ENCODE measurements around the gene RAPGEF4.

RAPGEF4 gene

DNA sequence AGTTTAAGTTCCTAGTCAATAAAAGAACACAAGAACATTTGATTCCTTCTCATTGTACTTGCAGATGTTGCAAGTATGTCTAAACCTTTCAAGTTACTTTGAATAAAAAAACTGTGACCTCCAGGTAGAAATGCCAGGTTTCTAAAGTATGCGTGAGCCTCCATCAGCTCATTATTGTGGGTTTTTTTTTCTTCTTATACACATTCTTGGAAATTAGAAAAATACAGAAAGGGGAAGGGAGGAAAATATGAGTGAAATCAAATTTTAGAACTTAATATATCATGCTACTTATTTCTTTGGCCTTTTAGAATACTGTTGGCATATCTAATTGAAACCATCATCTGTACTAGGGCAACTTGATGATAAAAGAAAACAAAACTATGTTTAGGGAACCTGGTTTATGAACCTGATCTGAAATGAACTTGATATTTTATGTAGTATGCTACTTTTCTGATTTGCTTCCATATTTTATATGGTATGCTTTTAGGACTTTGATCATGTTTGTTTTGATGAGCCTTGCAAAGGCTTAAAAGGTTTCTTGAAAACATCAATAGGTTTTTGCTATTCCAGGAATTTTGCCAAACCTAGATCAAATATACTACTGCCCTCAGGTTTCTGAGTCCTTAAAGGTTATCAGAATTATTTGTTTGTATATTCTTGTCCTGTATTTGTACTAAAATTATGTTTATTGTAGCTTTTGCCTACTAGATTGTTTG lies 209.3 kb downstream of the RAPGEF4 start:
- DNase-seq = no peak

DNA sequence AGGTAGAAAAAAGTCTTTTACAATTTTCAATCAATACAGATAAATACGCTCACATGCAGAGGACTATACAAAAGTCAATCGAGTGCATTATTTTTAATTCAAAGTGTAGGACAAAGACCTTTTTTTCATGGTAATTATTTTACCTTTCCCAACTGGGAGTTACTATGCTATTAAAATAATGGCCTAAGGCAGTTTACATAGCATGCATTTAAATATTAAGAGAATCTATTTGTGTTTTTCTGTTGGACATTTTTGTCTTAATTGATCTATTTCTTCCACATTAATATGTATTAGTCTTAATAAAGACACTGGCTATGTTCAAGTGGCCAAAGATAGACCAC lies 209.8 kb downstream of the RAPGEF4 start:
- DNase-seq = no peak

DNA sequence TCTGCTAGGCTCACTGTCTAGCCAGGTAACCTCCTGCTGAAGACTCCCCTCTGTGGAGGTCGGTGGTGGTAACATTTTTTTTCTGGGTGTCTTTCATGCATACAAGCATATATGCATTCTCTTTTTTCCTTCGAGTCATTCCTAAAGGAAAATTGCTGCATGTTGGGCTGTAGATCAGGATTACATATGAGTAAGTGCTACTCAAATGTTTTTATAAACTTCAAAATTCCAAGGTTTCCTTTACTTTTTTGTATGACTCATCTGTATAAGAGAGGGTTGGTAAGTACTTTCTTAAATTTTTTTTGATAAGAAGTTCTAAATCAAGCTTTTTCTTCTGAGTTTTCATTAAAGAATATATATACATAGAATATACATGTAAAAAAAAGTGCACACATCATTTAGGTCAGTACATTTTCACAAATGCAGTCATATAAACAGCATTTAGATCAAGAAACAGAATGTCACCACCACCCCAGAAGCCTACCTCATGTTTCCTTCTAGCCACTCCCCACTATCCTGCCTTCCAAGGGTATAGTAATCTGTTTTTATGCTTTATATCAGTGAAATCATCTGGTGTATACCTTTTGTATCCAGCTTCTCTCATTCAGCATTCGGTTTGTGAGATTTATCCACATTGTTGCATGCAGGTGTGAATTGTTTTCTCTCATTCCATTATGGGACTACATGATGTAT lies 212.0 kb downstream of the RAPGEF4 start:
- DNase-seq = no peak

DNA sequence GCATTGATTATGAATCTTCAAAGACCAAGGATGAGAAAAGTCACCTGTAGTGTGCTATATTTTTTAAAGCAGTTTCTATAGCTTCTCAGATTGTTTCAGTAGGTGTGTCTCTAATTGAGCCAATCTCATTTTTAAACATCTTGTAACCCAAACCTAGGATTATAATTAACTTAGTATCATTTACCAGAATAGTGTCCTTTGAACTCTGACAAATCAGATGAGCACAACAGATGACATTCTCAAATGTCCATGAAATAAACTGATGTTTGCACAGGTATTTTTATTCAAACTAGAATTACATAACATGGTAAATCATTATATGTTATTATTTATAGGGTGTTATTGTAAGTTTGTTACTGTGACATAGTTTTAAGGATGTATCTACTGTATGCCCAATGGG lies 213.9 kb downstream of the RAPGEF4 start:
- no peak for DNase-seq

DNA sequence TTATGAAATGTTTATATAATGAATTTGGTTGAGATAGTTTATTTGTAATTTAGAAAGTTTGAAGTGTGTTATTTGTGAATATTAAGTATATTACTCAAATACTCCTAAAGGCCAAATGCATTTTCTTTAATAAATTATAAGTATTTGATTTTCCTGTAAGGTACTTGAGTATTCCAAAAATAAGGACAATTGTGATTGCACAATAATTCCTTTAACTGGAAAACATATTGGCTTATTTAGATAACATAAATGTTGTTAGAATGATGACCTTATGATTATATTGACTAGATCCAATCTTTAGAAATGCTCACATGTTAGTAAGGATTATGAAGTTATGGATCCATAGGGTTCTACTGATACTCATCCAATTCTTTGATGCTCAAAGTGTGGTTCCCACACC lies 214.9 kb downstream of the RAPGEF4 start:
- no peak for DNase-seq

DNA sequence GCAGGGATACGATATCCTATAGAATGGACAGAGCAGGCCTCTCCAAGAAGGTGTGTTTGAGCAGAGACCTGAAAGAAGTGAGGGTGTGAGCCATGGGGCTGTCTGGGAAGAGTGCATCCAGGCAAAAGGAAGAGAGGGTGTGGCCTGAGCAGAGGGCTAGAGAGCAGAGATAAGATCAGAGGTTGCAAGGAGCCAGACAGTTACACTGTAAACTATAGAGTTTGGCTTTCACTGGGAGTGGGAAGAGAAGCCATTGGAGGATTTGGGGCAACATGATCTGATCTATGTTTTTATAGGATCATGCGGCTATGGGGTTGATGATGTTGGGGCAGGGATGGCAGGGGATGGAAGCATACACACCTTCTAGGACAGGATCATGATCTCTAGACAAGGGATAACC lies 215.9 kb downstream of the RAPGEF4 start:
- DNase-seq = no peak

DNA sequence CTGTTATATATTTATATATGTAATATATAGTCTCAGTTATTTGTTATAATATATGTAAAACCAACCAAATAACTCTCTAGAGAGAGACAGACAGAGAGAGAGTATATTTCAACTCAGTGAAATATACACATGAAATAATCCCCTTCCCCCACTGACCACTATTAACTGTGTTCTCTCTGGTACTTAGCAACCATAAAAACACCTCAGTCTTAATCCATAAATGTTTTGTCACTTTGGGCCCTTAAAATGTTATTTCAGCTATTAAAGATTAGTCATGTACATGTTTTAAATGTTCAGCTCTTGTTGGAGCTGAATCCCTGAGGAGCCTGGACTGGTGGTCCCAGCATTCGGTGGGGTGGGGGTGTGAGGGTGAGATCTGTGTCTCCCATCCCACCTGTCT lies 217.8 kb downstream of the RAPGEF4 start:
- DNase-seq = no peak

DNA sequence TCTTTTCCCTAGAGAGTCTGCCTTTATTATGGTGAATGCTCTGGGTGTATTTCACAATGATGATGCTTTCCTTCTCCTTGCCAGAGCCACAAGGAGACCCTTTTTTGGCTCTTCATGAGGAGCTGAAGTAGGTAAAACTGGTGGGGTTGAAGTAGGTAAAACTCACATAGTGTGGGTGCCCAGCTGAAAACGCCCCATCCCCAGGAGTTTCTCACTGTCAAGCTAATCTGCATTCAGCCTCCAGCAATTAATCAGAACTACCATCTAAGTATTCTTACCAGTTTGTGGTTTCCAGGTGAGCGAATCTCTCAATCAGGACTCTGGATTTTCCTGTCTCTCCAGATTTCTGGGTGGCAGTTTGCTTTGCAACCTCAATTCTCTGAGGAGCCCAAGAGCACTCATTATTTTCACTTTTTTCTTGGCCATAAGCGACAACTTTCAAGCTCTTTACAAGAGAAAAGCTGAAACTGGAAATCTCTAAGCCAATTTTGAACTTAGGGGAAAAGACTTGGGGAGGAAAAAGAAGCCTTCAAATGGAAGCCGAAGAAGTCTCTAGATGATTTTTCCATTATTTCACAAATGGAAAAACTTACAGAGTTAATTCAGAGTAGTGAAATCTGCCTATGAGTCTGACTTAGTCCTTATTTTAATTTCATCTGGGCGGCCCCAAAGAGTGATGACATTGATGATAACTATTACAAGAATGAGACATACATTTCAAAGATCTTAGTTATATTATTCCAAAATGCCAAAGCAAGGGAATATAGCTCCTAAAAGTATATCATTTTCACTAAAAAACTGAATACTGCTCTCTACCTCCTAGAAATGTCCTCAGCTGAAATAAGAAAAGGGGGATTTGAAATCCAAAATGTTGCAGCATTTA lies 218.6 kb downstream of the RAPGEF4 start:
- no peak for DNase-seq

DNA sequence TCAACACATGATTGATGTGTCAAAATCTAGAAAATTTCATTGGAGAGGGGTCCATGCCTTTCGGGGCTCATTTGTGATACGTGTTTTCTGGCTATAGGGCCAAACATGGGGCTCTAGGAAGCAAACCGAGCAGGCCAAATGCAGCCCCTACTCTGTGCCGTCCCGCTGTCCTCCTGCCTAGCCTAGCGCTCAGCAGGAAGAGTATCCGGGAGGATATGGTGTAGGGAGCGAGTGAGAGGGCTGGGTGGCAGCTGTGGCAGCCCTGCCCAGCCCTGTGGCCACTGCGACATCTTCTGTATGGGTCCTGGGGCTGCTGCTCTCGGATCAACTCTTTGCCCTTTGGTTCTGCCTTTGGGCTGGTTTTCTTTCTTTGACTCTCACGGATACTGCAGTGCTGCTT lies 219.9 kb downstream of the RAPGEF4 start:
- DNase-seq = no peak

DNA sequence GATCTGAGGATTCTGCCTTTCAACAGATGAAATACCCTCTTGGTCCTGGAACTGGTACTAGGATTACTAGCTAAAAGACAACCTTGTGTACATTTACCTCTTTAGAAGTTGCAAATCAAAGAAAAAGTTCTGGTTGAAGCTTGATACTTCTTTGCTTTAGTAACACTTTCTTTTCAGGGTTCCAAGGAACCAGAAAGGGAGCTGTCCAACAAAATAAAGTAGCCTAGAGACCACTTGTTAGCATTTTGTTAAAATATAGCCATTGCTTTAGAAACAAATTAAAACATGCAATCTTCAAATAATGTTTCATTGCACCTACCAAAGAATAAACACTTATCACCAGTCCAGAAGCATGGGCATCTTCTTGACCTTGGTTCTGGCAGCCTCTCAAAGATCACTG lies 222.1 kb downstream of the RAPGEF4 start:
- no peak for DNase-seq

DNA sequence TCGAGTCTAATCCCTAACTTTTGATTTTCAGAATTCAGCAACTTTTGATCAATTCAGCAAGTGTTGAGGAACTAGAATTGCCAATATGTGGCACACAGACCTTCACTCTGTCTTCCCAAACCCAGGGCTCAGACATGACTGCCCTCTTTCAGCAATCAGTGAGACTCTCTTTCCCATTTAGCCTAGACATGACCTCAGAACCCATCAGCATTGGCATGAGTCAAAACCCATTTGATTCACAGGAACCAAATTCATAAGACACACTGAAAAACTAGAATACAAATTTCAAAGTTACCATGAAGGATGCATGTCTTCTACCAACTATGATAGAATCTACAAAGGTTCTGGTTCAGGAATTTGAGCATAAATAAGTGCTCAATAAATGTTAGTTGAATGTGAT lies 226.4 kb downstream of the RAPGEF4 start:
- no peak for DNase-seq

DNA sequence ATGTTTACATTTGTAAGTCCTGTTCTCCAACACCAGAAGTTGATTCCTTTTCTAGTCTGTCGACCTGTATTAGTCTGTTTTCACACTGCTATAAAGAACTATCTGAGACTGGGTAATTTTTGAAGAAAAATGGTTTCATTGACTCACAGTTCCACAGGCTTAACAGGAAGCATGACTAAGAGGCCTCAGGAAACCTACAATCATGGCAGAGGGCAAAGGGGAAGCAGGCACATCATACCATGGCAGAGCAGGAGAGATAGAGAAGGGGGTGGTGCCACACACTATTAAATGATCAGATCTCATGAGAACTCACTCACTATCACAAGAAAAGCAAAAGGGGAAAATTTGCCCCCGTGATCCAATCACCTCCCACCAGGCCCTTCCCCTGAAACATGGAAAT lies 227.2 kb downstream of the RAPGEF4 start:
- DNase-seq = peak; percentile 32

DNA sequence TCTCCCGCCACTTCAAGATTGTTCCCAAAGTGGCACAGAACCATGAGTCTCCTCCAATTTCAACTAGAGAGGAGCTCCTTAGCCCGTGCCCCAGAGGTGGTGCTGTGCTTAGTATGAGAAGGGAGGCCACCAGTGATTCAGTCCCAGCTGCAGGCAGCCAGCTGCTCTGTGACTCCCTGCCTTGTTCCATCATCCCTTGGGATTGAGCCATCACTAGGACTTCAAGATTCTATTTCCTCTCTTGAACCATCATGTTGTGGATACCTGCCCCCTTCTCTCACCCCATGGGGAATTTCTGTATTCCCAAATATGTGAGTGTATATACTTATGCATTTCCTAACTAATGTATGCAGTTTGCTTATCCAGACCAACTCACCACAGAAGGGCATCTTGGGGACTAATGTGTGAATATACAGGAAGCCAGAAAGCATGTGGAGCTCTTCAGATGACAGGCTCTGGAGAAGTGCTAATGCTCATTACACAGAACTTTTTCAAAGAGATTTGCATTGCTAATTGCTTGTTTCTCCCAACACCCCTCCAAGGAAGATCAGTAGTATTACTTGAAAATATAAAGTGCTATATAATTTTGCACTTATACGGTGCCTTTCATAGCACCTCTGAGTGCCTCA lies 229.0 kb downstream of the RAPGEF4 start:
- no peak for DNase-seq

DNA sequence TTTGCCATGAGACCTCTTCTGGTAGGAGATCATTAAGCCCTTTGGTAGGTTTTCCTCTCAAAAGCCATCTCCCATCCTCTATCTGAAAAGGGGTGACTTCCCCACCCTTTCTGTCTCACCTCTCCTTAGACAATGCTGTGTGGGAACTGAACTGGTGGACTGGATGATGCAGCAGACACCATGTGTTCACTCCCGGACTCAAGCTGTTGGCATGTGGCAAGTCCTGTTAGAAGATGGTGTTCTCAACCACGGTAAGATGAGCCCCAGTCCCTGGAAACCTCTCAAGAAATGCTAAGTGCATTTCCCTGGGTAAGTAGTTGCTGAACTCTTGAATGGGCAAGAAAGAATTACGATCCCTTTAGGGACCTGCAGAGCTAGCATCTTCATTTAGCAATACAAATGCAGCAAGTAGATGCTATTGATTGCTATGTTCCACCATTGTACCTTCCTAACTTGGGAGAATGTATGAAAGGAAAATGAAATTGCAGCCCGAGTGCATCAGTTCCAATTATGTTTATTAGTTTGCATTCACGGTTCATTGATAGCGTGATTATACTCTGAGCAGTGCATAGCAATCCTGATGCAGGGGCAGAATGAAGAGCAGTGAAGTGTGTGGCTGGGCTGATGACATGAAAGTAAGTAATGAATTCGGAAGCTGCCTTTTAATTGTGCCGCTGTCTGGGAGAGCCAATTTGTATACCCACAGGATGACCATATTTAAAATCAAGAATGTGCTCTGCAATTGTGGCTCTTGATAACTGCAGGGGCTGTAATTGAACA lies 230.0 kb downstream of the RAPGEF4 start:
- no peak for DNase-seq

DNA sequence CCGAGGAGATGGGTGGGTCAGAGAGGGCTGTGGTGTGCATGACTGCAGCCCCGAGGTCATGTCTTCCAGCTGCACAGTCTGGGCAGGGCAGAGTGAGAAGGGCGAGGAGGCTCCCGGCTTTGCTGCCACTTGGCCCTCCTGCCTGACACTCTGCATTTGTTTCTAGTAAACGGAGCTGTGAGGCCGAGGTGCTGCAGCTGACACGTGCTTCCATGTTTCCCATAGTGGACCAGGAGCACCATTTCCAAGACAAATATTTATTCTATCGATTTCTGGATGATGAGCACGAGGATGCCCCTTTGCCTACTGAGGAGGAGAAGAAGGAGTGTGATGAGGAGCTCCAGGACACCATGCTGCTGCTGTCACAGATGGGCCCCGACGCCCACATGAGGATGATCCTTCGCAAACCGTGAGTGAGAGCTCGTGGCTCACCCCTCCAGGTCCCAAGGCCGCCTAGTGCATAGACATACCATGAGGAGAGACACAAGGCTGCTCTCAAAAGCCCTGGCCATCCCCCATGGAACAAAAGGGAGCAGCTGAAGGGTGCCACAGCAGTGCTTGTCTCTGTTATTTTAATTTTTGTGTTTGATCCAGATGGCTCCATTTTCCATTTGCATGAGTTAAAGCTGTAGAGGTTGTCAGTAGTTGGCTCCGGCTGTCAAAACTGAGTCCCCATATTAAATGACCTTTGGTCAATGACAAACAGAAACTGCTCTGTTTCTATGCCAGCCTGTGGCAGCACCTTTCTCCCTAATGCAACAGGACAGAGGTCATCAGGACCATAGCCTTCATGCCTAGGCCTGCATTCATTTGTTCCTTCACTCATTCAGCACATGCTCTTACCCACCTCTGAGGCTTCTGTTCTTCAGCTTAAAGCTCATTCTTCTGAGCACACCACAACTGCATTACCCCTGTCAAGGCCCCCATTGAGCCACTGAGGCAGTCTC lies 231.7 kb downstream of the RAPGEF4 start:
- no peak for DNase-seq

DNA sequence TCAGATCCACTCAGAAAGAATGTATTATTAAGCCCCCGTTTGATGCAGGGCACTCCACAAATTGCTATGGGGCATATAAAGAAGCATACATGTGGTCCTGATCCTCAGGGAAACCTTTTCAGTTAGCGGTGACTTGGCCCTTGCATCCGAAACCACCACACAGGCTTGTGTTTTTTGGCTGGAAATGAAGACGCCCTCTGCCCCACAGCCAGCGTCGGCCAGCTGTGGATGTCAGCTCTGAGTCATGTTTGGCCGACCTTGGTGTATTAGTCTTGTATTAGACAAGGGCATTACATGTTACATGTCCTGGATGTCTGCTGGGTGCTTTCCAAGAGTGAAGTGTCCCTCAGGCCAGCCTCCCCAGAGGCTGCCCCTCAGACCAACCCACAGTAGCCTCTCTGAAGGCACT lies 232.4 kb downstream of the RAPGEF4 start:
- no peak for DNase-seq

DNA sequence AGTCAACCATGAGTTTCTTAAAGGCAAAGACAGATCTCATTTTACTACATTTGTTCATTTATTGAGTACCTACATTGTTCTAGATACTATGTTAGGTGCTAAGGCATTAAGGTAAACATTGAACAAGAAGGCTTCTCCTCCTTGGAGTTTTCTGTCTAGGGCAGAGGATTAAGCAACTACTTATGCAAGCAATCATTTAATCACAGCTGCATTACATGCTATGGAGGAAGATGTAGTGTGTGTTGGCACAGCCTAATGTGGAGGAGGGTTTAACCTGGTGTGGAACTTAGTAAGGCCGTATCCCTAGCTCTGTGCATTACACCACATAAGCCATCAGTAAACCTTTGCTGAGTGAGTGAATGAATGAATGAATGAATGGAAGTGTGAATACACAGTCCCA lies 233.5 kb downstream of the RAPGEF4 start:
- no peak for DNase-seq

DNA sequence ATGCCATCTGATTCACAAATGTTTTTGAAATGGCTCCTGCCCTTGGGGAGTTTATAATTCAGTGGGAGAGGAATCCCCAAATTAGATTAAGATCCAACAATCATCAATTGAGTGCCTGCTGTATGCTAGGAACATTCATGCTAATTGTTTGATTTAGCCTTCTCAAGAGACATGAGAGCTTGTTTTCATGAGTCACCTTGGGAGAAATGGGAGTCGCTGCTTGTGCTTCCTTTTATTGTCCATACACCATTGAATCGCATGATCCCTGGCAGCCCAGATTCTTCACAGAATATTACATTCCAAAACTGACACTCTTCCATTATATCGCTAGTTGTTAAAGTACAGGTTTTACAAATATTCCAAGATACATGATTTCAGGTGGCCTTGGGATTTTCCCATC lies 234.0 kb downstream of the RAPGEF4 start:
- no peak for DNase-seq

DNA sequence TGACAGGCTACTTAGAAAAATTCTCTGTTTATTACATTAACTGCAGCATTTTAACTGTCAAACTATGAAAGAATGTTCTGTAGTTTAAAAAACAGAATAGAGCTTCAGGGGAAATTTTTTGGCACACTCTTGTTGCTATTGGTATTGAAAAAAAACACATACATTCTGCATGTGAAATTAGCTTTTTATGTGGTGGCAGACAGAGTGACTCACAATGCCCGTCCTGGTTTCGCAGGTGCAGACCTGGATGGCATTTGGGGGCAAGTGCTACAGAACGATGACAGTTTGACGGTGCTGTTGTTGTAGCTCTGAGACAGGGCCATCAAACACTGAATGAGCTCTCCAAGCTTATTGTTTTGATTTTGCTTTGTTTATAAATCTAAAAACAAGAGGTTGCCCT lies 235.0 kb downstream of the RAPGEF4 start:
- peak; percentile 51 for DNase-seq

DNA sequence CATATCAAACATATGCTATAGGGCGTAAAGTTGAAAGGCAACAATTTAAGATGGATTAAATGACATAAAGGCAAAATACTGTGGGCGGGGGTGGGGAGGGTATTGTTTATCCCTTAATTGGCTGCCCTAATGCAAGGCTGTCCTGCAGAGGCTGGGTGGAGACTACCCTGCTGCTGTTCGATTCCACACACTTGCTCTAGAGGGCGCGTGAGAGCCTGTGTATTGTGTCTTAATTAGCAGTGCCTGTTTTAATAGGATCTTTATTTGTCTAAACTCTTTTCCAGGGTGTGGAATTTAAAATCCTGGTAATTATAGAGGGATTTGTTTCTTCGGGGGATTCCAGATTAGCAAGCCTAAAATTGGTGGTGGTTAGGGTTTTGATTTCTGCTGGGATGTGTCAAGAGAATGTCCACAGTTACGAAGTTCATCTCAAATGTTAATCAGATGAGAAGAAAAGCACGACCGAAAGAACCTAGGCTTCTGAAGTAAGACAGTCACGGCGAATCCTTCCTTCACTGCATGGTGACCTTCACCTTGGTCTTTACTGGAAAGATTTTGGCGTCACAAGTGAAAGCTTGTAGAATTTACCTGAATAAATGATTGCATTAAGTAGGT lies 236.5 kb downstream of the RAPGEF4 start:
- DNase-seq = peak; percentile 51

DNA sequence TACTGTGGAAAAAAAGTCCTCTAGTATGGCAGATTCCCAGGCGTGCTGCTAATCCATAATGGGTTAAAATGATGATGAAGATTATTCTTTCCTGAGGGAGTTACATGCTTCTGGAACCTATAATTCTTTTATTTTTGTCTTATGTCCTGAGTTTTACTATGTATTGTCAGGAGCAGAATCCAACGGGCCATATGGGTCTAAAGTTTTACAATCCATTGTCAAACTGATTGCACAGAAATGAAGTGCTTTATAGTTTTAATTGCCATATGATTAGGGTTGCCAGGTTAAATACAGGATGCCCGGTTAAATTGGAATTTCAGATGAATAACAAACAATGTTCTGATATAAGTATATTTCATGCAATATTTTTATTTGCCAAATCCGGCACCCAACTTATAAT lies 239.1 kb downstream of the RAPGEF4 start:
- DNase-seq = no peak
